ENCODE data around the gene TXNL4B. TPM values are rescaled to one million over a fixed set of nuclear protein-coding genes. Genes with fewer than 3 reads are reported as not detected.

Gene TXNL4B
- total RNA-seq: 13.3 TPM

DNA sequence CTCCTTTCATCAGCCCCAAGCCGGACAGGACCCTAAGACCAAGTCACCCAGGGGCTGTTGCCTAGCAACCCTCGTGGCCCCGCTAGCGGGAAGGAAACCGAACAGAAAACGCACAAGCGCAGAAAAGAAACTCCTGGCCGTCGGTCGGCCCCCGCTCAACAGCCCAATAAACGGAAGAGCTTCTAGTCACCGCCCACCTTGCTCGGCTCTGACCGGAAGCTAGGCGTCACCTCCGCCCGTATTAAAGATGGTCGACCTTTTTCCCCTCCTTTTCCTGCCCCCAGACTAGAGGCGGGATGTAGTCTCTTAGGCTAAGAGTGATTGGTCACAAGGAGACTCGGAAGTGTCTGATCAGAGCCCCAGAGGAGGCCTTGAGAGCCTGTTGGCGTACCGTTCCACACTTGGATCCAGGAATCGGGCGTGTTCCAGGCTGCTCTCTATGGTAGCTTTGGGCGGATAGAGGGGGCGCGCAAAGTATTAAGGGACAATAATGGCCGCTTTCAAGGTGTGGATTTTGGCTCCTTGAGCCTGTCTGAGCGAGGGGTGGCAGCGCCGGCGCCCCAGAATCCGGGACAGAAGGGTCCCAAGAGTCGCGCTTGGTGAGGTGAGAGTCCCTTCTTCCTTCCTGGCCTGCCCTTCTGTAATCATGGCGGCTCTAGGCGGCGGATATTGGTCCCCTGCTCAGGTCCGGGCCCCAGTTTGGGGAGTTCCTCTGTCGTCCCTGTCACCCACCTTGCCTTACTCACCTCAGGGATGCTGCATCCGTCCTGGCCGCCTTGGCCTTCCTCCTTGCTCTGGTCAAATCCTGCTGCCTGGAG, at the start of gene TXNL4B, which contains the start of gene DHX38:
Gene TXNL4B, minus strand, starts transcription at position 173 of the 818 bp plus-strand sequence. CDS start 2,871 bp downstream, outside the sequence.
Gene DHX38, plus strand, starts transcription at position 400 of the 818 bp plus-strand sequence. CDS start 2,311 bp downstream, outside the sequence.

DNA sequence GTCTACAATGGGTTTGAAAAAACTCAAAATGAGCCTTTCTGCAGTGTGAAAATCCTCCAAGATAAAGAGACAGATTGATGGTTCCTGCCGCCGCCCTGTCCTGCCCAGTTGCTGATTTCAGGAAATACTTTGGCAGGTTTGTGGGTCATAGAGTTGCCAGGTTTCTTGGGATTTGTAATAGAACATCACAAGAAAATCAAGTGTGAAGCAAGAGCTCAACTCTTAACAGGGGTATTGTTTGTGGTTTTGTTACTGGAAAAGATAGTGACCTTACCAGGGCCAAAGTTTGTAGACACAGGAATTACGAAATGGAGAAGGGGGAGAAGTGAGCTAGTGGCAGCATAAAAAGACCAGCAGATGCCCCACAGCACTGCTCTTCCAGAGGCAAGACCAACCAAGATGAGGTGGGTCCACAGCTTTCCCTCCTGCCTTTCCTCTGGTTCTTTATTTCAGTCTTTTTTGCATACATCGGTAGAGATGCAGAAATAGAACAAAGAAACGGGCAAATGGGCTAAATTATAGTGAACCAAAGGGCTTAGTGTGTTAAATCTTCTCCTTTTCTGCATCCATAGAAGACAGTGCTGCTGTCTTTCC, 39.1 kb downstream of the TXNL4B start, which contains the start of gene HP:
Gene HP, plus strand, starts transcription at position 252 of the 594 bp plus-strand sequence. Its CDS starts 148 bp downstream, at position 400.

Other genes starting within 250 kb of the TXNL4B start
- gene ATXN1L, start 247.6 kb downstream of the TXNL4B start, total RNA-seq: 25.4 TPM
- 14.6 TPM for gene ZNF821, start 209.4 kb downstream of the TXNL4B start, total RNA-seq
- 247 TPM for gene IST1, start 198.1 kb downstream of the TXNL4B start, total RNA-seq
- 0.29 TPM for gene PKD1L3, start 93.2 kb downstream of the TXNL4B start, total RNA-seq
- gene DHODH, start 84.9 kb downstream of the TXNL4B start, total RNA-seq: 13.0 TPM
- gene HP, start 39.1 kb downstream of the TXNL4B start, total RNA-seq: 4.3 TPM
- gene HPR, start 30.4 kb downstream of the TXNL4B start, total RNA-seq: not detected
- 50.5 TPM for gene DHX38, start 227 bp upstream of the TXNL4B start, total RNA-seq
- gene PMFBP1, start 78.5 kb upstream of the TXNL4B start, total RNA-seq: 1.9 TPM

All from metanephros (tissue), 1 donor.